GM12878 (cell line): Measurements from ENCODE around the gene NEDD8. TPM values are rescaled to one million over a fixed set of nuclear protein-coding genes. Genes with fewer than 3 reads are reported as not detected.
"Not testable (repeated sequence)": the region's sequence is repeated elsewhere in the genome, so short reads cannot be mapped to it uniquely, and the experiment has no call there.

Experiments used
- ATAC-seq: fragments of 200-7000 bp; cut with Tn5 transposase; 3 replicates; pipeline ENCODE4 v1.9.1; 2020; ENCODE audit warnings: mild to moderate bottlenecking, moderate library complexity
- BruUV-seq: library from RNA; stranded (reverse); fragments of 400-500 nt; replicated peaks from 2 replicates; lab custom pipeline; 2021; lab: Mats Ljungman, UMichigan
- CTCF ChIA-PET: fragments of 300-600 bp; sonication (Branson Sonifier 250); formaldehyde crosslinking; extraction: SDS; loops from one replicate; lab custom pipeline; 2021; ENCODE audit warnings: inconsistent platforms; lab: Yijun Ruan, JAX
- POLR2A ChIA-PET: fragments of 350-600 bp; formaldehyde crosslinking; extraction: SDS; loops from one replicate; lab custom pipeline; 2021; ENCODE audit warnings: inconsistent platforms; lab: Charles Lee
- RAD21 ChIA-PET: fragments of 300-600 bp; sonication (Branson Sonifier 250); formaldehyde crosslinking; loops from one replicate; lab custom pipeline; 2023; ENCODE audit warnings: antibody characterized with exemption; ENCODE audit not compliant: unreplicated experiment; lab: Charles Lee
- SMC1A ChIA-PET: fragments of 300-600 bp; sonication (Branson Sonifier 250); formaldehyde crosslinking; loops from one replicate; lab custom pipeline; 2023; ENCODE audit not compliant: unreplicated experiment, uncharacterized antibody; lab: Charles Lee
- DNase-seq: peaks from one replicate; pipeline ENCODE4 v3.0.0-alpha.2; 2011; ENCODE audit warnings: low read depth, low spot score
- FAIRE-seq: peaks from 3 replicates; lab custom pipeline; 2011; peaks lifted over from hg19 to GRCh38; lab: Jason Lieb, UNC
- H2AFZ ChIP-seq: 2 replicates; pipeline ENCODE4 v1.6.0; 2011; ENCODE audit warnings: low read depth, low read length, control low read depth; ENCODE audit not compliant: control insufficient read depth
- H3K27ac ChIP-seq: 2 replicates; pipeline ENCODE4 v1.5.1; 2011; ENCODE audit warnings: control low read depth; ENCODE audit not compliant: control insufficient read depth, insufficient read depth
- H3K27me3 ChIP-seq, 2 experiments: replicated peaks in 1 of 2; 2 replicates each; pipeline versions ENCODE4 v1.6.0 to v1.6.1; 2011; ENCODE audit warnings: low read length in 1 of 2; ENCODE audit not compliant: control insufficient read depth in 2 of 2, insufficient read depth in 2 of 2
- H3K36me3 ChIP-seq, 2 experiments: 2 replicates each; pipeline ENCODE4 v1.5.1; 2011; ENCODE audit warnings: low read length in 1 of 2; ENCODE audit not compliant: control insufficient read depth in 2 of 2, insufficient read depth in 2 of 2
- H3K4me1 ChIP-seq: 2 replicates; pipeline ENCODE4 v1.6.1; 2011; ENCODE audit warnings: mild to moderate bottlenecking, low read length, moderate library complexity, mixed read lengths; ENCODE audit not compliant: control insufficient read depth, insufficient read depth
- H3K4me2 ChIP-seq: 2 replicates; pipeline ENCODE4 v1.6.0; 2011; ENCODE audit warnings: control low read depth; ENCODE audit not compliant: control insufficient read depth, insufficient read depth
- H3K4me3 ChIP-seq: fragments of 200-600 bp; sonication (generic); 2 replicates; pipeline ENCODE4 v1.5.1; 2016
- H3K79me2 ChIP-seq: 2 replicates; pipeline ENCODE4 v1.6.0; 2011; ENCODE audit warnings: low read length; ENCODE audit not compliant: control insufficient read depth, insufficient read depth
- H3K9ac ChIP-seq: 2 replicates; pipeline ENCODE4 v1.8.0; 2011; ENCODE audit warnings: low read length, control low read depth, mixed read lengths; ENCODE audit not compliant: control insufficient read depth, insufficient read depth
- H3K9me3 ChIP-seq: replicated peaks from 3 replicates; pipeline ENCODE4 v1.5.1; 2011; ENCODE audit warnings: mild to moderate bottlenecking, low read length; ENCODE audit not compliant: control insufficient read depth, insufficient read depth
- H4K20me1 ChIP-seq: 2 replicates; pipeline ENCODE4 v1.6.0; 2011; ENCODE audit not compliant: control insufficient read depth, insufficient read depth
- HDAC6 ChIP-seq: fragments of 200-600 bp; sonication (generic); IDR thresholded peaks from one replicate; pipeline ENCODE4 v1.8.0; 2017; ENCODE audit warnings: antibody characterized with exemption; ENCODE audit not compliant: unreplicated experiment
- IKZF1 ChIP-seq: fragments of 450-650 bp; conservative IDR thresholded peaks from 2 replicates; pipeline ENCODE4 v1.6.1; 2017; ENCODE audit warnings: antibody characterized with exemption, mild to moderate bottlenecking
- NKRF ChIP-seq: fragments of 450-650 bp; conservative IDR thresholded peaks from 2 replicates; pipeline ENCODE4 v1.6.1; 2017; ENCODE audit warnings: mild to moderate bottlenecking, moderate library complexity
- SKIL ChIP-seq: fragments of 450-650 bp; IDR thresholded peaks from 2 replicates; pipeline ENCODE4 v1.6.1; 2017; ENCODE audit warnings: mild to moderate bottlenecking, low read depth, inconsistent platforms; ENCODE audit not compliant: poor library complexity, severe bottlenecking
- USF1 ChIP-seq: IDR thresholded peaks from 2 replicates; pipeline ENCODE4 v1.6.1; 2011; ENCODE audit warnings: borderline replicate concordance, low read depth, mild to moderate bottlenecking, moderate library complexity, mixed read lengths, low read length; ENCODE audit not compliant: insufficient read depth; ENCODE audit errors: extremely low read length
- USF2 ChIP-seq: IDR thresholded peaks from 2 replicates; pipeline ENCODE4 v1.6.1; 2011; ENCODE audit warnings: low read depth, low read length, improper control_type of control experiment, borderline replicate concordance
- WGBS: methylation state at CpG from one replicate; pipeline ENCODE4 v1.1.6; 2016; ENCODE audit warnings: low lambda C conversion rate; ENCODE audit not compliant: insufficient replicate concordance, insufficient coverage; ENCODE audit errors: missing lambda C conversion rate; 5-methylcytosine and 5-hydroxymethylcytosine counted together
- in situ Hi-C: fragments of 300-500 bp; cut with MboI; formaldehyde crosslinking; loops from 9 replicates; pipeline ENCODE4 v1.14.3; 2018; ENCODE audit warnings: mixed read lengths
- intact Hi-C: fragments of 100-400 bp; cut with micrococcal nuclease; formaldehyde crosslinking; loops from one replicate; pipeline ENCODE4 v1.14.2; 2022; ENCODE audit not compliant: unreplicated experiment
- polyA plus RNA-seq, 11 experiments: library from polyadenylated mRNA; depleted of rRNA in 4 of 11; unstranded in 6 of 11; stranded (reverse) in 5 of 11; fragments of >200 nt; fragmentation: Nextera tagmentation in 4 of 11; fragmentation: Illumina TruSeq in 1 of 11; extraction: Ambion mirVana in 4 of 11; extraction: Trizol in 1 of 11; gene quantifications; 1 replicate in 1 of 11; 2 replicates in 10 of 11; pipeline versions ENCODE4 v1.2.1 to v1.2.3, GENCODE V29; 2011 to 2016; ENCODE audit warnings: inconsistent platforms in 2 of 11, missing spikeins in 2 of 11, low read depth in 1 of 11
- total RNA-seq, 4 experiments: library from RNA; depleted of rRNA in 3 of 4; stranded (reverse); fragments of >200 nt in 3 of 4; fragmentation: Illumina TruSeq in 1 of 4; extraction: Trizol in 1 of 4; gene quantifications; 2 replicates each; pipeline versions ENCODE4 v1.2.1 to v1.2.3, GENCODE V29; 2013 to 2021

The NEDD8 gene
- total and polyA plus RNA-seq, 10 of the 15 experiments (the other 5 are each of a cell fraction or from before 2014, with no cell fraction given) = 164 to 991 (median 300) TPM

- DNase-seq = no peak
- no peak overlapping the region for H2AFZ ChIP-seq
- CTCF ChIA-PET = interaction anchor here (1.4 kb wide), 1 partner anchor 9 kb away, joined by 4 read pairs; the partner anchor contains the start of gene MDP1
- intact Hi-C loops (no loop called here), in situ Hi-C loops (no loop called here)
- peaks cover 7% of the 10 kb centered on the region for H3K79me2 ChIP-seq
- RAD21 ChIA-PET = interaction anchor here (1.2 kb wide), 1 partner anchor 62 kb away, joined by 3 read pairs; no protein-coding TSS in a partner anchor
- no peak for ATAC-seq
- no peaks in the 10 kb centered on the region for H3K9me3 ChIP-seq
- H3K27me3 ChIP-seq = no peaks in the 10 kb centered on the region
- SMC1A ChIA-PET = no interaction called here
- BruUV-seq = no TSS peak
- no peaks in the 10 kb centered on the region for H4K20me1 ChIP-seq
- FAIRE-seq = no peak
- POLR2A ChIA-PET = interaction anchor here (0.6 to 1.5 kb wide), 3 partner anchors 14 to 41 kb away, joined by 3 read pairs; no protein-coding TSS in a partner anchor
- no peak overlapping the region for H3K4me2 ChIP-seq
- no peaks in the 10 kb centered on the region; a peak in 2 of 4 replicates for H3K36me3 ChIP-seq
- TF ChIP-seq HDAC6 = no peak
- TF ChIP-seq USF1 = no peak
- no peak for TF ChIP-seq IKZF1
- TF ChIP-seq USF2 = no peak
- no peak for TF ChIP-seq NKRF
- no peak for TF ChIP-seq SKIL
- no peak overlapping the region for H3K27ac ChIP-seq
- no peak overlapping the region for H3K4me3 ChIP-seq
- no peaks in the 10 kb centered on the region for H3K4me1 ChIP-seq
- WGBS = 89% methylated on average over 7 of the region's 7 CpGs
- no peak overlapping the region for H3K9ac ChIP-seq
Measured at GRCh38 chr14:24224618-24225071, 7.5 kb downstream of the NEDD8 start.

GRCh38 chr14:24222987-24223386 lies 9.2 kb downstream of the NEDD8 start:
- CTCF ChIA-PET = interaction anchor here (1.3 kb wide), 1 partner anchor 19 kb away, joined by 3 read pairs; the partner anchor contains the start of gene TINF2
- H3K9me3 ChIP-seq, H3K4me3 ChIP-seq, FAIRE-seq, H3K4me2 ChIP-seq, in situ Hi-C loops, BruUV-seq, H3K79me2 ChIP-seq, H3K27ac ChIP-seq, DNase-seq, RAD21 ChIA-PET, H2AFZ ChIP-seq, H3K9ac ChIP-seq, H3K4me1 ChIP-seq, H4K20me1 ChIP-seq, ATAC-seq, intact Hi-C loops, H3K36me3 ChIP-seq, H3K27me3 ChIP-seq, SMC1A ChIA-PET: not testable (repeated sequence)
- POLR2A ChIA-PET = interaction anchor here (0.6 to 0.9 kb wide), 5 partner anchors 9 to 73 kb away, joined by 3 to 11 read pairs (median 6); partner anchors contain the start of gene TSSK4
- WGBS = 98% methylated on average over 4 of the region's 4 CpGs
